ENCODE measurements around the gene SMYD2. TPM values are rescaled to one million over a fixed set of nuclear protein-coding genes. Genes with fewer than 3 reads are reported as not detected.

SMYD2 gene
- total and polyA plus RNA-seq, 10 of the 15 experiments (the other 5 are each of a cell fraction or from before 2014, with no cell fraction given), result 8.3 to 55.7 (median 26.4) TPM

- Histone ChIP-seq H3K9me3 (replicated peaks; ENCODE audit: control insufficient read depth, insufficient read depth, low read length) (no peaks in the 10 kb centered on the region; the same call in 2 of the 3 replicates), H3K9ac (ENCODE audit: control insufficient read depth, insufficient read depth, low read length) (no peak overlapping the region), H2AFZ (ENCODE audit: control insufficient read depth, low read depth, low read length) (no peak overlapping the region), H4K20me1 (ENCODE audit: control insufficient read depth, insufficient read depth) (no peaks in the 10 kb centered on the region), H3K4me1 (ENCODE audit: control insufficient read depth, insufficient read depth, low read length) (no peaks in the 10 kb centered on the region), H3K79me2 (ENCODE audit: control insufficient read depth, insufficient read depth, low read length) (no peaks in the 10 kb centered on the region), H3K36me3 (ENCODE audit: control insufficient read depth in 2 of 2, insufficient read depth in 2 of 2, low read length in 1 of 2) (no peaks in the 10 kb centered on the region), H3K27me3 (replicated peaks in 1 of 2; ENCODE audit: control insufficient read depth in 2 of 2, insufficient read depth in 2 of 2, low read length in 1 of 2) (peaks cover 0 to 2% of the 10 kb centered on the region in 2 experiments; a peak in 1 of 4 replicates), H3K4me3 (no peak overlapping the region), H3K27ac (ENCODE audit: control insufficient read depth, insufficient read depth) (no peak overlapping the region), H3K4me2 (ENCODE audit: control insufficient read depth, insufficient read depth) (no peak overlapping the region)
- CTCF ChIA-PET, result interaction anchor here (0.6 to 1.9 kb wide), 8 partner anchors 11 to 235 kb away, joined by 3 to 12 read pairs (median 4); no protein-coding TSS in a partner anchor
- POLR2A ChIA-PET, result interaction anchor here (0.6 to 0.7 kb wide), 2 partner anchors 52 to 511 kb away, joined by 4 to 6 read pairs; no protein-coding TSS in a partner anchor
- no peak for FAIRE-seq
- ATAC-seq, result no peak
- DNase-seq (ENCODE audit: low read depth, low spot score), result no peak
- no TSS peak for BruUV-seq (replicated peaks)
- RAD21 ChIA-PET (ENCODE audit: unreplicated experiment), result interaction anchor here (1.1 to 1.4 kb wide), 3 partner anchors 10 to 20 kb away, joined by 3 to 6 read pairs (median 3); no protein-coding TSS in a partner anchor
- WGBS (ENCODE audit: insufficient coverage, insufficient replicate concordance, low lambda C conversion rate, missing lambda C conversion rate), result 71% methylated on average over 2 of the region's 2 CpGs
- in situ Hi-C loops (cut with MboI) (no loop called here), intact Hi-C loops (cut with micrococcal nuclease; ENCODE audit: unreplicated experiment) (no loop called here)
- TF ChIP-seq CHD4 (IDR thresholded peaks at IDR 0.05), result no peak
- TF ChIP-seq ZNF217 (IDR thresholded peaks at IDR 0.05), result no peak
- SMC1A ChIA-PET (ENCODE audit: uncharacterized antibody, unreplicated experiment), result interaction anchor here (1.0 to 2.1 kb wide), 5 partner anchors 10 to 38 kb away, joined by 3 to 8 read pairs (median 3); no protein-coding TSS in a partner anchor
These were observed 68.8 kb downstream of the SMYD2 start for GRCh38 chr1:214349781-214350180.

- H3K27ac ChIP-seq (ENCODE audit: control insufficient read depth, insufficient read depth), result no peak overlapping the region
- WGBS (ENCODE audit: insufficient coverage, insufficient replicate concordance, low lambda C conversion rate, missing lambda C conversion rate), result 27% methylated on average over 2 of the region's 2 CpGs
- H3K9ac ChIP-seq (ENCODE audit: control insufficient read depth, insufficient read depth, low read length), result no peak overlapping the region
- DNase-seq (ENCODE audit: low read depth, low spot score) (no peak), ATAC-seq (no peak), FAIRE-seq (no peak)
- no TSS peak for BruUV-seq (replicated peaks)
- H2AFZ ChIP-seq (ENCODE audit: control insufficient read depth, low read depth, low read length), result no peak overlapping the region
- ChIA-PET SMC1A (ENCODE audit: uncharacterized antibody, unreplicated experiment) (no interaction called here), CTCF (interaction anchor here (0.9 to 1.6 kb wide), 4 partner anchors 20 to 234 kb away, joined by 3 to 10 read pairs (median 4); no protein-coding TSS in a partner anchor), POLR2A (no interaction called here), RAD21 (ENCODE audit: unreplicated experiment) (interaction anchor here (1.0 kb wide), 1 partner anchor 90 kb away, joined by 3 read pairs; no protein-coding TSS in a partner anchor)
- no peak overlapping the region for H3K4me3 ChIP-seq
- no peak overlapping the region for H3K4me2 ChIP-seq (ENCODE audit: control insufficient read depth, insufficient read depth)
- H3K27me3 ChIP-seq (replicated peaks in 1 of 2; ENCODE audit: control insufficient read depth in 2 of 2, insufficient read depth in 2 of 2, low read length in 1 of 2), result peaks cover 0 to 2% of the 10 kb centered on the region in 2 experiments; a peak in 1 of 4 replicates
- in situ Hi-C loops (cut with MboI), result no loop called here
- no peaks in the 10 kb centered on the region for H3K79me2 ChIP-seq (ENCODE audit: control insufficient read depth, insufficient read depth, low read length)
- no peaks in the 10 kb centered on the region for H3K9me3 ChIP-seq (replicated peaks; ENCODE audit: control insufficient read depth, insufficient read depth, low read length)
- intact Hi-C loops (cut with micrococcal nuclease; ENCODE audit: unreplicated experiment), result no loop called here
- H3K36me3 ChIP-seq (ENCODE audit: control insufficient read depth in 2 of 2, insufficient read depth in 2 of 2, low read length in 1 of 2), result no peaks in the 10 kb centered on the region
- no peaks in the 10 kb centered on the region for H4K20me1 ChIP-seq (ENCODE audit: control insufficient read depth, insufficient read depth)
- H3K4me1 ChIP-seq (ENCODE audit: control insufficient read depth, insufficient read depth, low read length), result no peaks in the 10 kb centered on the region
- TF ChIP-seq BACH1 (IDR thresholded peaks at IDR 0.05; ENCODE audit: borderline replicate concordance) (no peak), BRCA1 (IDR thresholded peaks at IDR 0.05; ENCODE audit: low read depth, low read length) (no peak), YBX1 (IDR thresholded peaks at IDR 0.05) (no peak), EED (IDR thresholded peaks at IDR 0.05; ENCODE audit: low read depth) (no peak), MEF2B (IDR thresholded peaks at IDR 0.05; ENCODE audit: partially characterized antibody, poor library complexity, severe bottlenecking) (no peak), EP300 (IDR thresholded peaks at IDR 0.05; ENCODE audit: borderline replicate concordance in 1 of 2, control insufficient read depth in 1 of 2, low read depth in 2 of 2, low read length in 2 of 2) (no peak), ESRRA (IDR thresholded peaks at IDR 0.05; ENCODE audit: low read length) (no peak)
- TF ChIP-seq, protein P1, sequence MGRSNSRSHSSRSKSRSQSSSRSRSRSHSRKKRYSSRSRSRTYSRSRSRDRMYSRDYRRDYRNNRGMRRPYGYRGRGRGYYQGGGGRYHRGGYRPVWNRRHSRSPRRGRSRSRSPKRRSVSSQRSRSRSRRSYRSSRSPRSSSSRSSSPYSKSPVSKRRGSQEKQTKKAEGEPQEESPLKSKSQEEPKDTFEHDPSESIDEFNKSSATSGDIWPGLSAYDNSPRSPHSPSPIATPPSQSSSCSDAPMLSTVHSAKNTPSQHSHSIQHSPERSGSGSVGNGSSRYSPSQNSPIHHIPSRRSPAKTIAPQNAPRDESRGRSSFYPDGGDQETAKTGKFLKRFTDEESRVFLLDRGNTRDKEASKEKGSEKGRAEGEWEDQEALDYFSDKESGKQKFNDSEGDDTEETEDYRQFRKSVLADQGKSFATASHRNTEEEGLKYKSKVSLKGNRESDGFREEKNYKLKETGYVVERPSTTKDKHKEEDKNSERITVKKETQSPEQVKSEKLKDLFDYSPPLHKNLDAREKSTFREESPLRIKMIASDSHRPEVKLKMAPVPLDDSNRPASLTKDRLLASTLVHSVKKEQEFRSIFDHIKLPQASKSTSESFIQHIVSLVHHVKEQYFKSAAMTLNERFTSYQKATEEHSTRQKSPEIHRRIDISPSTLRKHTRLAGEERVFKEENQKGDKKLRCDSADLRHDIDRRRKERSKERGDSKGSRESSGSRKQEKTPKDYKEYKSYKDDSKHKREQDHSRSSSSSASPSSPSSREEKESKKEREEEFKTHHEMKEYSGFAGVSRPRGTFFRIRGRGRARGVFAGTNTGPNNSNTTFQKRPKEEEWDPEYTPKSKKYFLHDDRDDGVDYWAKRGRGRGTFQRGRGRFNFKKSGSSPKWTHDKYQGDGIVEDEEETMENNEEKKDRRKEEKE (IDR thresholded peaks at IDR 0.05), result no peak
- TF ChIP-seq, protein P2, sequence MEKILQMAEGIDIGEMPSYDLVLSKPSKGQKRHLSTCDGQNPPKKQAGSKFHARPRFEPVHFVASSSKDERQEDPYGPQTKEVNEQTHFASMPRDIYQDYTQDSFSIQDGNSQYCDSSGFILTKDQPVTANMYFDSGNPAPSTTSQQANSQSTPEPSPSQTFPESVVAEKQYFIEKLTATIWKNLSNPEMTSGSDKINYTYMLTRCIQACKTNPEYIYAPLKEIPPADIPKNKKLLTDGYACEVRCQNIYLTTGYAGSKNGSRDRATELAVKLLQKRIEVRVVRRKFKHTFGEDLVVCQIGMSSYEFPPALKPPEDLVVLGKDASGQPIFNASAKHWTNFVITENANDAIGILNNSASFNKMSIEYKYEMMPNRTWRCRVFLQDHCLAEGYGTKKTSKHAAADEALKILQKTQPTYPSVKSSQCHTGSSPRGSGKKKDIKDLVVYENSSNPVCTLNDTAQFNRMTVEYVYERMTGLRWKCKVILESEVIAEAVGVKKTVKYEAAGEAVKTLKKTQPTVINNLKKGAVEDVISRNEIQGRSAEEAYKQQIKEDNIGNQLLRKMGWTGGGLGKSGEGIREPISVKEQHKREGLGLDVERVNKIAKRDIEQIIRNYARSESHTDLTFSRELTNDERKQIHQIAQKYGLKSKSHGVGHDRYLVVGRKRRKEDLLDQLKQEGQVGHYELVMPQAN (conservative IDR thresholded peaks at IDR 0.05), result no peak
These were observed 70.8 kb downstream of the SMYD2 start for GRCh38 chr1:214351551-214352277.

Measured in GM12878 (cell line).